GM10266 (cell line): Measurements from ENCODE around the gene HTR6.
A peak's percentile ranks its signal among the peaks of the same experiment; 100 is the strongest.

Experiments used
- DNase-seq: peaks from one replicate; pipeline ENCODE4 v3.0.0; 2012; ENCODE audit errors: extremely low spot score
- CTCF ChIP-seq: IDR thresholded peaks from 2 replicates; pipeline ENCODE4 v1.5.1; 2012; ENCODE audit warnings: mild to moderate bottlenecking, low read depth; ENCODE audit not compliant: control insufficient read depth, insufficient read depth; ENCODE audit errors: missing control alignments

HTR6 gene

GRCh38 chr1:19672237-19672636 is 7.6 kb downstream of the HTR6 start:
- TF ChIP-seq CTCF = no peak
- DNase-seq = no peak

GRCh38 chr1:19675797-19676196 is 11.1 kb downstream of the HTR6 start:
- TF ChIP-seq CTCF = no peak
- no peak for DNase-seq

GRCh38 chr1:19676438-19676922 is 11.8 kb downstream of the HTR6 start:
- DNase-seq = peak; percentile 74
- no peak for TF ChIP-seq CTCF

- no peak for TF ChIP-seq CTCF
- DNase-seq = no peak
These were observed 13.8 kb downstream of the HTR6 start for GRCh38 chr1:19678493-19678892.

GRCh38 chr1:19678931-19679453 is 14.3 kb downstream of the HTR6 start:
- DNase-seq = no peak
- no peak for TF ChIP-seq CTCF

- no peak for TF ChIP-seq CTCF
These were observed 15.0 kb downstream of the HTR6 start for GRCh38 chr1:19679691-19680090.

GRCh38 chr1:19680644-19681043 is 16.0 kb downstream of the HTR6 start:
- TF ChIP-seq CTCF = no peak
- no peak for DNase-seq

More at GRCh38 chr1:19679691-19680090, 15.0 kb downstream of the HTR6 start:
- DNase-seq = no peak
